Activated CD8-positive, alpha-beta T cell treated with anti-CD3 and anti-CD28 coated beads, Interleukin-2, amount 10 ng/mL, durations not matched to agents 7 days and 5 days (primary cell): ENCODE measurements around the gene KNL1. TPM values are rescaled to one million over a fixed set of nuclear protein-coding genes. Genes with fewer than 3 reads are reported as not detected.
A peak's percentile ranks its signal among the peaks of the same experiment; 100 is the strongest.

ENCODE experiments used
- ATAC-seq: fragments of 150-1000 bp; cut with Tn5 transposase; one replicate; pipeline ENCODE4 v1.10.0; 2021; ENCODE audit warnings: moderate library complexity
- CTCF ChIA-PET: fragments of 350-600 bp; sonication (Branson Sonifier 250); formaldehyde crosslinking; loops from one replicate; lab custom pipeline; 2021; ENCODE audit warnings: antibody characterized with exemption; lab: Charles Lee
- POLR2A ChIA-PET: fragments of 350-600 bp; sonication (Branson Sonifier 250); formaldehyde crosslinking; loops from one replicate; lab custom pipeline; 2021; ENCODE audit warnings: antibody characterized with exemption; lab: Charles Lee
- DNase-seq: peaks from one replicate; pipeline ENCODE4 v3.0.0-alpha.2; 2020
- H3K27ac Mint-ChIP-seq: one replicate; pipeline ENCODE4 v1.8.0; 2021; ENCODE audit warnings: mild to moderate bottlenecking, mixed read lengths
- H3K27me3 Mint-ChIP-seq: one replicate; pipeline ENCODE4 v1.8.0; 2021; ENCODE audit warnings: low read depth, mixed read lengths
- H3K36me3 Mint-ChIP-seq: one replicate; pipeline ENCODE4 v1.8.0; 2021; ENCODE audit warnings: low read depth, mixed read lengths
- H3K4me1 Mint-ChIP-seq: one replicate; pipeline ENCODE4 v1.8.0; 2021; ENCODE audit warnings: low read depth, mixed read lengths
- H3K4me3 Mint-ChIP-seq: one replicate; pipeline ENCODE4 v1.8.0; 2021; ENCODE audit warnings: mild to moderate bottlenecking, mixed read lengths
- H3K9me3 Mint-ChIP-seq: one replicate; pipeline ENCODE4 v1.8.0; 2022; ENCODE audit warnings: mixed read lengths; ENCODE audit not compliant: insufficient read depth
- total RNA-seq, 2 experiments: library from RNA; stranded (reverse); gene quantifications; one replicate each; pipeline ENCODE4 v1.2.3, GENCODE V29; 2021

Gene KNL1
- total RNA-seq, 2 experiments from 2014 or later: 61.4 to 65.4 TPM

DNA sequence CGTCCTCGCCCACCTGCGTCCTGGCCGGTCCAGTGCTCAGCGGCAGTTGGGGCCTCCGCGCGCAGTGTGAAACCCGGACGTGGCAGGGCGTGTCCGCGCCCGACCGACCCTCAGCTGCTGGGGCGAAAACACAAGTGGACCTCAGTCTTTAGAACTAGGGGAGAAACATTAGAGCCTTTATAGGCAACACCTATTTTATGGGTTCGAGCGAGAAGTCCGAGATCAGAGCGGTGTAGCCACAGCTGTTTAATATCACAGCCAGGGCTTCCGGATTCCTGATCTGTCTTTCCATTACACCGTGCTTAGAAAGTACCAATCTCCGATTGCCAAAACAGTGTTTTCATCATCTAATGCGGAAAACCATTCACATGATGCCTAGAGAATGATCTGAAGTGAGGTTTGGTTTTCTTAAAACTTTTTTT lies 101.4 kb downstream of the KNL1 start:
- H3K27me3 Mint-ChIP-seq: no peaks in the 10 kb centered on the region
- H3K4me3 Mint-ChIP-seq: peak overlapping the region; percentile 100
- H3K27ac Mint-ChIP-seq: peak overlapping the region; percentile 100
- ChIA-PET CTCF (interaction anchor here (1.0 to 3.6 kb wide), 11 partner anchors 16 to 164 kb away, joined by 3 to 20 read pairs (median 4); no protein-coding TSS in a partner anchor), POLR2A (interaction anchor here (0.5 to 2.7 kb wide), 22 partner anchors 10 to 637 kb away, joined by 3 to 12 read pairs (median 4); partner anchors contain the start of genes CCDC32, DNAJC17, INO80 and NUSAP1)
- peaks cover 43% of the 10 kb centered on the region for H3K36me3 Mint-ChIP-seq
- H3K9me3 Mint-ChIP-seq: no peaks in the 10 kb centered on the region
- DNase-seq (peak; percentile 36), ATAC-seq (peak; percentile 47)
- peaks cover 47% of the 10 kb centered on the region for H3K4me1 Mint-ChIP-seq

DNA sequence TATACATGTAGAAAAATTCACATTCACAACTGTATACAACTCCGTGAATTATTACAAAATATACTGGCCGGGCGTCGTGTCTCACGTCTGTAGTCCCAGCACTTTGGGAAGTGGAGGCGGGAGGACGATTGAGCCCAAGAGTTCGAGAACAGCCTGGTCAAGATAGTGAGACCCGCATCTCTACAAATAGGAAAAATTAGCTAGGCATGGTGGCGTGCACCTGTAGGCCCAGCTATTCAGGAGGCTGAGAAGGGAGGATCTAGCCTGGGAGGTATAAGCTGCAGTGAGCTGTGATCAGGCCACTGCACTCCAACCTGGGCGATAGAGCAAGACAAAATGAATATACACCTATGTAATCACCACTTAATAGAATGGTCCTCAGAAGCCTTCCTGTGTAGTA lies 102.2 kb downstream of the KNL1 start:
- peaks cover 47% of the 10 kb centered on the region for H3K4me1 Mint-ChIP-seq
- no peak for DNase-seq
- H3K36me3 Mint-ChIP-seq: peaks cover 48% of the 10 kb centered on the region
- no peaks in the 10 kb centered on the region for H3K9me3 Mint-ChIP-seq
- ATAC-seq: no peak
- ChIA-PET CTCF (interaction anchor here (2.2 to 3.6 kb wide), 2 partner anchors 48 to 86 kb away, joined by 7 to 20 read pairs; no protein-coding TSS in a partner anchor), POLR2A (interaction anchor here (1.1 to 1.8 kb wide), 2 partner anchors 30 to 127 kb away, joined by 3 to 5 read pairs; partner anchors contain the start of gene RPUSD2)
- H3K27ac Mint-ChIP-seq: peak overlapping the region; percentile 100
- no peaks in the 10 kb centered on the region for H3K27me3 Mint-ChIP-seq
- H3K4me3 Mint-ChIP-seq: peak overlapping the region; percentile 100

DNA sequence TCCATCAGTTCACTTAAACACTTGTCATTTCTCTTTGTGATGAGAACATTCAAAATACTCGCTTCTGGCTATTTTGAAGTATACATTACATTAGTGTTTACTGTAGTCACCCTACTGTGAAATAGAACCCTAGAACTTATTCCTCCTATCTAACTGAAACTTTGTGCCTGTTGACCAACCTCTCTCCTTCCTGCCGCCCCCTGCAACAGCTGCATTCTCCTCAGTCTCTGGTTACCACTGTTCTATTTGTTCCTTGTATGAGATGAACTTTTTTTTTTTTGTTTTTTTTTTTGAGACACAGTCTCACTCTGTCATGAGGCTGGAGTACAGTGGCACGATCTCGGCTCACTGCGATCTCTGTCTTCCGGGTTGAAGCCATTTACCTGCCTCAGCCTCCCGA lies 103.9 kb downstream of the KNL1 start:
- no peaks in the 10 kb centered on the region for H3K9me3 Mint-ChIP-seq
- H3K4me1 Mint-ChIP-seq: peaks cover 49% of the 10 kb centered on the region
- ATAC-seq (no peak), DNase-seq (no peak)
- H3K27me3 Mint-ChIP-seq: no peaks in the 10 kb centered on the region
- no peak overlapping the region for H3K27ac Mint-ChIP-seq
- H3K36me3 Mint-ChIP-seq: peaks cover 55% of the 10 kb centered on the region
- POLR2A ChIA-PET: no interaction called here
- CTCF ChIA-PET: no interaction called here
- peak overlapping the region; percentile 6 for H3K4me3 Mint-ChIP-seq

DNA sequence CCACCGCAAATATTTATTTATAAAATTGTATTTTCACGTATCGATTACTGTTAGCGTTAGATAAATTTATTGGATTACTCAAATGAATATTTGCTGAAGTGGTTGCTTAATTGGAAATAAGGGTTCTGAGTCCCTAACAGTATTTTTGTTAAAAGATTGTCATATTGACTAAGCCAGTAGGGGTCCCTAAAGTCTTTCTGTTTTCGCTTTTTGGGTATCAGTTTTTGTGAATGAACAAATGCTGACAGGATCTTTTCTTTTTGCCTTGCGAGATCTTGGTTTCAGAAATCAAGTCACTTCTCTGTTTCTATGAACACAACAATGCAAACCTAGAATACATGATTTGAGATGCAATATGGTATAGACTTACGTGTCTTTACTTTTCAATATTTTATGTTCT lies 108.0 kb downstream of the KNL1 start:
- H3K27me3 Mint-ChIP-seq: no peaks in the 10 kb centered on the region
- H3K36me3 Mint-ChIP-seq: peaks cover 55% of the 10 kb centered on the region
- DNase-seq (no peak), ATAC-seq (no peak)
- H3K4me1 Mint-ChIP-seq: peaks cover 31% of the 10 kb centered on the region
- H3K4me3 Mint-ChIP-seq: no peak overlapping the region
- H3K9me3 Mint-ChIP-seq: no peaks in the 10 kb centered on the region
- CTCF ChIA-PET: interaction anchor here (1.2 to 2.1 kb wide), 2 partner anchors 35 to 80 kb away, joined by 4 to 7 read pairs; no protein-coding TSS in a partner anchor
- H3K27ac Mint-ChIP-seq: no peak overlapping the region
- POLR2A ChIA-PET: no interaction called here

DNA sequence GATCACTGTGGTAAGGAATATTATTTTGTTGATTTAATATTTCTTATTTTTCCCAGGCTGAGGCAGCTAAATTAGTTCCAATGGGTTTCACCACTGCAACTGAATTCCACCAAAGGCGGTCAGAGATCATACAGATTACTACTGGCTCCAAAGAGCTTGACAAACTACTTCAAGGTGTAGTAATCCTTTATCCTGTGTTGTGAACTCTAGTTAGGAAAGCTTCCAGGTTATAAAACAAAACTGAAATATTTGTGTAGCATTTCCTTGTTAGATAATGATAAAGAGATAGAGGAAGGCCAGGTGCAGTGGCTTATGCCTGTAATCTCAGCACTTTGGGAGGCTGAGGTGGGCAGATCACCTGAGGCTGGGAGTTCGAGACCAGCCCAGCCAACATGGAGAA lies 112.1 kb downstream of the KNL1 start:
- H3K36me3 Mint-ChIP-seq: peaks cover 47% of the 10 kb centered on the region
- POLR2A ChIA-PET: interaction anchor here (1.0 kb wide), 1 partner anchor 12 kb away, joined by 4 read pairs; no protein-coding TSS in a partner anchor
- CTCF ChIA-PET: interaction anchor here (0.6 to 3.7 kb wide), 2 partner anchors 58 to 76 kb away, joined by 3 to 13 read pairs; no protein-coding TSS in a partner anchor
- no peaks in the 10 kb centered on the region for H3K27me3 Mint-ChIP-seq
- H3K27ac Mint-ChIP-seq: no peak overlapping the region
- no peaks in the 10 kb centered on the region for H3K9me3 Mint-ChIP-seq
- H3K4me3 Mint-ChIP-seq: no peak overlapping the region
- DNase-seq (no peak), ATAC-seq (no peak)
- H3K4me1 Mint-ChIP-seq: peaks cover 6% of the 10 kb centered on the region

Other genes starting within 250 kb of the KNL1 start
- not detected for gene PHGR1, start 243.2 kb upstream of the KNL1 start, total RNA-seq
- gene DISP2, start 236.0 kb upstream of the KNL1 start, total RNA-seq: 1 to 10 TPM in 1 of 2 experiments, under 1 TPM in 1; 0.82 to 2.6 TPM
- gene KNSTRN, start 211.5 kb upstream of the KNL1 start, total RNA-seq: 10 to 100 TPM; 71.1 to 74.1 TPM
- 10 to 100 TPM; 77.7 to 79.9 TPM for gene IVD, start 188.5 kb upstream of the KNL1 start, total RNA-seq
- gene BAHD1, start 153.3 kb upstream of the KNL1 start, total RNA-seq: 10 to 100 TPM; 25.7 to 26.3 TPM
- gene CHST14, start 123.3 kb upstream of the KNL1 start, total RNA-seq: 10 to 100 TPM; 12.1 to 12.6 TPM
- gene CCDC32, start 29.2 kb upstream of the KNL1 start, total RNA-seq: 10 to 100 TPM; 24.7 to 27.0 TPM
- 10 to 100 TPM; 14.1 to 15.6 TPM for gene RPUSD2, start 24.9 kb upstream of the KNL1 start, total RNA-seq
- gene RAD51, start 100.9 kb downstream of the KNL1 start, total RNA-seq: 10 to 100 TPM; 82.7 to 87.3 TPM
- 10 to 100 TPM; 34.0 to 35.1 TPM for gene RMDN3, start 161.0 kb downstream of the KNL1 start, total RNA-seq
- 10 to 100 TPM; 50.6 to 50.8 TPM for gene GCHFR, start 169.8 kb downstream of the KNL1 start, total RNA-seq
- gene C15orf62, start 175.7 kb downstream of the KNL1 start, total RNA-seq: 1 to 10 TPM; 1.1 to 1.2 TPM
- 10 to 100 TPM; 29.4 to 35.6 TPM for gene ZFYVE19, start 212.8 kb downstream of the KNL1 start, total RNA-seq
- 10 to 100 TPM; 42.9 to 47.2 TPM for gene DNAJC17, start 213.2 kb downstream of the KNL1 start, total RNA-seq
- not detected for gene PPP1R14D, start 234.5 kb downstream of the KNL1 start, total RNA-seq
- gene SPINT1, start 249.8 kb downstream of the KNL1 start, total RNA-seq: 1 to 10 TPM; 3.1 to 4.3 TPM